ENCODE results near the gene CD58.

Gene CD58

GRCh38 chr1:116572771-116573430 is 2.1 kb upstream of the CD58 start:
- Histone ChIP-seq H3K36me3 (ENCODE audit: low read length) (no peaks in the 10 kb centered on the region), H2AFZ (ENCODE audit: low read depth, low read length, severe bottlenecking) (no peak overlapping the region), H3K4me3 (ENCODE audit: insufficient read depth, low read length, poor library complexity, severe bottlenecking) (no peak overlapping the region), H3K27me3 (ENCODE audit: low read length) (no peaks in the 10 kb centered on the region), H3K9ac (ENCODE audit: low read length) (no peak overlapping the region), H3K9me2 (replicated peaks; ENCODE audit: insufficient read depth, low read length) (no peaks in the 10 kb centered on the region), H4K20me1 (ENCODE audit: low read depth, low read length) (peaks cover 4% of the 10 kb centered on the region; the same call in 1 of the 2 replicates), H3K9me3 (ENCODE audit: insufficient read depth, low read length) (no peaks in the 10 kb centered on the region), H3K79me2 (ENCODE audit: insufficient read depth, low read length) (no peaks in the 10 kb centered on the region), H3K27ac (ENCODE audit: low read depth, low read length) (no peak overlapping the region), H3F3A (ENCODE audit: insufficient read depth) (no peaks in the 10 kb centered on the region), H3K4me2 (ENCODE audit: low read depth, low read length, poor library complexity, severe bottlenecking) (no peak overlapping the region)
- TF ChIP-seq, protein P1, sequence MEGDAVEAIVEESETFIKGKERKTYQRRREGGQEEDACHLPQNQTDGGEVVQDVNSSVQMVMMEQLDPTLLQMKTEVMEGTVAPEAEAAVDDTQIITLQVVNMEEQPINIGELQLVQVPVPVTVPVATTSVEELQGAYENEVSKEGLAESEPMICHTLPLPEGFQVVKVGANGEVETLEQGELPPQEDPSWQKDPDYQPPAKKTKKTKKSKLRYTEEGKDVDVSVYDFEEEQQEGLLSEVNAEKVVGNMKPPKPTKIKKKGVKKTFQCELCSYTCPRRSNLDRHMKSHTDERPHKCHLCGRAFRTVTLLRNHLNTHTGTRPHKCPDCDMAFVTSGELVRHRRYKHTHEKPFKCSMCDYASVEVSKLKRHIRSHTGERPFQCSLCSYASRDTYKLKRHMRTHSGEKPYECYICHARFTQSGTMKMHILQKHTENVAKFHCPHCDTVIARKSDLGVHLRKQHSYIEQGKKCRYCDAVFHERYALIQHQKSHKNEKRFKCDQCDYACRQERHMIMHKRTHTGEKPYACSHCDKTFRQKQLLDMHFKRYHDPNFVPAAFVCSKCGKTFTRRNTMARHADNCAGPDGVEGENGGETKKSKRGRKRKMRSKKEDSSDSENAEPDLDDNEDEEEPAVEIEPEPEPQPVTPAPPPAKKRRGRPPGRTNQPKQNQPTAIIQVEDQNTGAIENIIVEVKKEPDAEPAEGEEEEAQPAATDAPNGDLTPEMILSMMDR (IDR thresholded peaks at IDR 0.05; ENCODE audit: insufficient read depth, low read length, poor library complexity, severe bottlenecking) = no peak

DNA sequence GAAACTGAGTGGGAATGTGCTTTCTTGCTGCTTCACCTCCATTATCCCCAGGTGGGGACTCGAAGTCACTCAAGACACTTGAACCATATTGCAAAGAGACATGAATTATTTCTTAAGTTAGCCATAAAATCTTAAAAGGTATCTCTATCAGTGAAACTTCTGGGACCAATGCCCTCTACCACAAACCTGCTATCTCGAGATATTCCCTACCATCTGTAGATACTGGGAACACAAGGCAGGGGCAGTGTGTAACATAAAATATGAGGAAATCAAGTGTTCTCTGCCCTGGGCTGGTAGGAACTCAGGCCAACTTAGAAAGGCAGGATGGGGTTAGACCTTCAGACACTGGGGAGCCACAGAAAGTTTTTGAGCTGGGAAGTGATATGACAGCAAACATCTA is 1.3 kb upstream of the CD58 start:
- no peak overlapping the region for H3K9ac ChIP-seq (ENCODE audit: low read length)
- H3K4me3 ChIP-seq (ENCODE audit: insufficient read depth, low read length, poor library complexity, severe bottlenecking) = no peak overlapping the region

GRCh38 chr1:116571215-116571919 is 541 bp upstream of the CD58 start:
- Histone ChIP-seq H3K4me2 (ENCODE audit: low read depth, low read length, poor library complexity, severe bottlenecking) (peak overlapping the region; percentile 86), H3K27ac (ENCODE audit: low read depth, low read length) (no peak overlapping the region), H3K4me3 (ENCODE audit: insufficient read depth, low read length, poor library complexity, severe bottlenecking) (peak overlapping the region; percentile 87)

More for the DNA sequence above, 1.3 kb upstream of the CD58 start:
- no peaks in the 10 kb centered on the region for H3K36me3 ChIP-seq (ENCODE audit: low read length)
- H3K27me3 ChIP-seq (ENCODE audit: low read length) = no peaks in the 10 kb centered on the region
- no peak for TF ChIP-seq EZH2phosphoT487 (conservative IDR thresholded peaks at IDR 0.05; ENCODE audit: low read length)
- TF ChIP-seq, protein P1 (IDR thresholded peaks at IDR 0.05; ENCODE audit: insufficient read depth, low read length, poor library complexity, severe bottlenecking) = no peak
- H3K4me2 ChIP-seq (ENCODE audit: low read depth, low read length, poor library complexity, severe bottlenecking) = no peak overlapping the region
- H3K9me2 ChIP-seq (replicated peaks; ENCODE audit: insufficient read depth, low read length) = no peaks in the 10 kb centered on the region
- H3F3A ChIP-seq (ENCODE audit: insufficient read depth) = no peaks in the 10 kb centered on the region
- no peaks in the 10 kb centered on the region for H3K9me3 ChIP-seq (ENCODE audit: insufficient read depth, low read length)
- no peak overlapping the region for H2AFZ ChIP-seq (ENCODE audit: low read depth, low read length, severe bottlenecking)
- peaks cover 4% of the 10 kb centered on the region; the same call in 1 of the 2 replicates for H4K20me1 ChIP-seq (ENCODE audit: low read depth, low read length)
- H3K27ac ChIP-seq (ENCODE audit: low read depth, low read length) = no peak overlapping the region
- no peaks in the 10 kb centered on the region for H3K79me2 ChIP-seq (ENCODE audit: insufficient read depth, low read length)

More at GRCh38 chr1:116571215-116571919, 541 bp upstream of the CD58 start:
- TF ChIP-seq, protein P1 (IDR thresholded peaks at IDR 0.05; ENCODE audit: insufficient read depth, low read length, poor library complexity, severe bottlenecking) = no peak
- TF ChIP-seq EZH2phosphoT487 (conservative IDR thresholded peaks at IDR 0.05; ENCODE audit: low read length) = no peak
- Histone ChIP-seq H2AFZ (ENCODE audit: low read depth, low read length, severe bottlenecking) (peak overlapping the region; percentile 99), H3K79me2 (ENCODE audit: insufficient read depth, low read length) (no peaks in the 10 kb centered on the region), H3F3A (ENCODE audit: insufficient read depth) (no peaks in the 10 kb centered on the region), H3K9ac (ENCODE audit: low read length) (peak overlapping the region; percentile 94), H3K9me3 (ENCODE audit: insufficient read depth, low read length) (no peaks in the 10 kb centered on the region), H3K27me3 (ENCODE audit: low read length) (no peaks in the 10 kb centered on the region), H4K20me1 (ENCODE audit: low read depth, low read length) (peaks cover 4% of the 10 kb centered on the region; the same call in 1 of the 2 replicates), H3K36me3 (ENCODE audit: low read length) (no peaks in the 10 kb centered on the region), H3K9me2 (replicated peaks; ENCODE audit: insufficient read depth, low read length) (no peaks in the 10 kb centered on the region)
